Testis (tissue), 2 donors: ENCODE data around the gene ZG16B.

Experiments
- POLR2A ChIP-seq: fragments of 450-650 bp; IDR thresholded peaks from one replicate; pipeline ENCODE4 v1.6.1; 2017; ENCODE audit warnings: antibody characterized with exemption, mild to moderate bottlenecking, moderate library complexity
- TF ChIP-seq, protein P1 (sequence below), 3 experiments: fragments of 450-650 bp in 2 of 3; fragments of 200-600 bp in 1 of 3; sonication (generic) in 1 of 3; IDR thresholded peaks; one replicate each; pipeline ENCODE4 v1.5.1; 2016 to 2019; ENCODE audit warnings: antibody characterized with exemption in 3 of 3, mild to moderate bottlenecking in 2 of 3, moderate library complexity in 1 of 3

DNA sequence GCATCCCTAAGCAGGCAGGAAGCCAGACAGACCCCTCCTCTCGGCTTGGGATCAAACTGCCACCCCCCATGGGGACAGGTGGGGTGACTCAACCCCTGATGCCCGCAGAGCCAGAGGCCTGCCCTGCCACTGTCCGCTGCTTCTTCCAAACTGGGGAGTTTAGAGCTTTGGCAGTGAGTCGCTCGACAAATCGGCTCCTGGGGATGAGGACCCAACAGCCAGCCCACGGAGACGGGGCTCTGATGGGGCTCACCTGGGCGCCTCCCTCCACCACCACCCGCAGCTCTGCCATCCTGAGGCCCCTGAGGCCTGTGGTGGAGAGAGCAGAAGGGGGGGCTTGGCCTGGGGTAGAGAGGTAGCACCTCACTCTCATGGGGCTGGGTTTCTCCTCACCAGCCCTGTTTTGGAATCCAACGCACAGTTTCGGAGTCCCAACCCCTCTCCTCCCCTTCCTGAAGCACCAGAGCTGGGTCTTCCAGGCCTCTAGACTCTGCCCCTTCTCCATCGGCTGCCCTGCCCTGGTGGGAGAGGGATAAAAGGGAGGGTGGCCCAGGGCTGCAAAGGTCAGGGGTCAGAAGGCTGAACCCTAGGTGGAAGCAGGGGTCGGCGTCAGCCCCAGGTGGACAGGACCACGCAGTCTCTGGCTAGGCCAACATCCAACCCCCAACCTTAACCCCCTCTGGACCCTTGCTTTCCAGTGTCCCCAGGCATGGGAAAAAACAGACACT is 22.1 kb downstream of the ZG16B start:
- no peak for TF ChIP-seq POLR2A
- TF ChIP-seq, protein P1, sequence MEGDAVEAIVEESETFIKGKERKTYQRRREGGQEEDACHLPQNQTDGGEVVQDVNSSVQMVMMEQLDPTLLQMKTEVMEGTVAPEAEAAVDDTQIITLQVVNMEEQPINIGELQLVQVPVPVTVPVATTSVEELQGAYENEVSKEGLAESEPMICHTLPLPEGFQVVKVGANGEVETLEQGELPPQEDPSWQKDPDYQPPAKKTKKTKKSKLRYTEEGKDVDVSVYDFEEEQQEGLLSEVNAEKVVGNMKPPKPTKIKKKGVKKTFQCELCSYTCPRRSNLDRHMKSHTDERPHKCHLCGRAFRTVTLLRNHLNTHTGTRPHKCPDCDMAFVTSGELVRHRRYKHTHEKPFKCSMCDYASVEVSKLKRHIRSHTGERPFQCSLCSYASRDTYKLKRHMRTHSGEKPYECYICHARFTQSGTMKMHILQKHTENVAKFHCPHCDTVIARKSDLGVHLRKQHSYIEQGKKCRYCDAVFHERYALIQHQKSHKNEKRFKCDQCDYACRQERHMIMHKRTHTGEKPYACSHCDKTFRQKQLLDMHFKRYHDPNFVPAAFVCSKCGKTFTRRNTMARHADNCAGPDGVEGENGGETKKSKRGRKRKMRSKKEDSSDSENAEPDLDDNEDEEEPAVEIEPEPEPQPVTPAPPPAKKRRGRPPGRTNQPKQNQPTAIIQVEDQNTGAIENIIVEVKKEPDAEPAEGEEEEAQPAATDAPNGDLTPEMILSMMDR (IDR thresholded peaks at IDR 0.05): no peak
